Epithelial cell of esophagus (primary cell): Measurements from ENCODE around the gene AHRR.

Source experiments
- DNase-seq: peaks from one replicate; pipeline ENCODE4 v3.0.0; 2010; ENCODE audit warnings: low read depth
- H3K4me3 ChIP-seq: 2 replicates; pipeline ENCODE4 v1.5.1; 2011; ENCODE audit warnings: mild to moderate bottlenecking, low read length, control low read depth
- TF ChIP-seq, protein P1 (sequence below): IDR thresholded peaks from 2 replicates; pipeline ENCODE4 v1.5.1; 2011; ENCODE audit warnings: low read depth, mild to moderate bottlenecking, low read length, control low read depth, inconsistent platforms; ENCODE audit not compliant: insufficient read depth; ENCODE audit errors: missing control alignments

The AHRR gene

DNA sequence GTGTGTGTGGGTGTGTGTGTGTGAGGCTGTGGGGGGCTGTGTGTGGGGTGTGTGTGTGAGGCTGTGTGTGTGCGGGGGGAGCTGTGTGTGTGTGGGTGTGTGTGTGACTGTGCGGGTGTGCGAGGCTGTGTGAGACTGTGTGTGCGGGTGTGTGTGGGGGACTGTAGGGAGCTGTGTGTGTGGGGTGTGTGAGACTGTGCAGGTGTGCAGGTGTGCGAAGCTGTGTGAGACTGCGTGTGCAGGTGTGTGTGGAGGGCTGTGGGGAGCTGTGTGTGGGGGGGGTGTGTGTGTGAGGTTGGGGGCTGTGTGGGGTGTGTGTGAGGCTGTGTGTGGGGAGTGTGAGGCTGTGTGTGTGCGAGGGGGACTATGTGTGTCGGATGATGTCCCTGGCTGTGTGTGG, 23.2 kb downstream of the AHRR start:
- no peak overlapping the region for H3K4me3 ChIP-seq
- DNase-seq, result no peak
- TF ChIP-seq, protein P1, sequence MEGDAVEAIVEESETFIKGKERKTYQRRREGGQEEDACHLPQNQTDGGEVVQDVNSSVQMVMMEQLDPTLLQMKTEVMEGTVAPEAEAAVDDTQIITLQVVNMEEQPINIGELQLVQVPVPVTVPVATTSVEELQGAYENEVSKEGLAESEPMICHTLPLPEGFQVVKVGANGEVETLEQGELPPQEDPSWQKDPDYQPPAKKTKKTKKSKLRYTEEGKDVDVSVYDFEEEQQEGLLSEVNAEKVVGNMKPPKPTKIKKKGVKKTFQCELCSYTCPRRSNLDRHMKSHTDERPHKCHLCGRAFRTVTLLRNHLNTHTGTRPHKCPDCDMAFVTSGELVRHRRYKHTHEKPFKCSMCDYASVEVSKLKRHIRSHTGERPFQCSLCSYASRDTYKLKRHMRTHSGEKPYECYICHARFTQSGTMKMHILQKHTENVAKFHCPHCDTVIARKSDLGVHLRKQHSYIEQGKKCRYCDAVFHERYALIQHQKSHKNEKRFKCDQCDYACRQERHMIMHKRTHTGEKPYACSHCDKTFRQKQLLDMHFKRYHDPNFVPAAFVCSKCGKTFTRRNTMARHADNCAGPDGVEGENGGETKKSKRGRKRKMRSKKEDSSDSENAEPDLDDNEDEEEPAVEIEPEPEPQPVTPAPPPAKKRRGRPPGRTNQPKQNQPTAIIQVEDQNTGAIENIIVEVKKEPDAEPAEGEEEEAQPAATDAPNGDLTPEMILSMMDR, result no peak

GRCh38 chr5:345404-346195, 24.1 kb downstream of the AHRR start:
- TF ChIP-seq, protein P1, result no peak
- no peak overlapping the region for H3K4me3 ChIP-seq
- no peak for DNase-seq

- no peak overlapping the region for H3K4me3 ChIP-seq
- no peak for DNase-seq
- TF ChIP-seq, protein P1, result no peak
Measured at GRCh38 chr5:346229-346935, 24.9 kb downstream of the AHRR start.

GRCh38 chr5:347712-348284, 26.3 kb downstream of the AHRR start:
- no peak overlapping the region for H3K4me3 ChIP-seq
- DNase-seq, result no peak
- TF ChIP-seq, protein P1, result no peak

- TF ChIP-seq, protein P1, result no peak
- no peak for DNase-seq
- no peak overlapping the region for H3K4me3 ChIP-seq
Measured at GRCh38 chr5:348726-349125, 27.2 kb downstream of the AHRR start.

- DNase-seq, result no peak
- TF ChIP-seq, protein P1, result no peak
- no peak overlapping the region for H3K4me3 ChIP-seq
Measured at GRCh38 chr5:350355-350754, 28.8 kb downstream of the AHRR start.
